ENCODE data around the gene SENP1.
"Not testable (repeated sequence)": the region's sequence is repeated elsewhere in the genome, so short reads cannot be mapped to it uniquely, and the experiment has no call there.

Gene SENP1

GRCh38 chr12:48115957-48116356 lies 10.1 kb upstream of the SENP1 start:
- H3K27me3 ChIP-seq (ENCODE audit: insufficient read depth, low read length, poor library complexity, severe bottlenecking) = peaks cover 6% of the 10 kb centered on the region
- no peak overlapping the region for H3K9ac ChIP-seq (ENCODE audit: low read depth, low read length, poor library complexity, severe bottlenecking)
- H3K4me1 ChIP-seq (ENCODE audit: insufficient read depth, low read length, poor library complexity, severe bottlenecking) = no peaks in the 10 kb centered on the region

DNA sequence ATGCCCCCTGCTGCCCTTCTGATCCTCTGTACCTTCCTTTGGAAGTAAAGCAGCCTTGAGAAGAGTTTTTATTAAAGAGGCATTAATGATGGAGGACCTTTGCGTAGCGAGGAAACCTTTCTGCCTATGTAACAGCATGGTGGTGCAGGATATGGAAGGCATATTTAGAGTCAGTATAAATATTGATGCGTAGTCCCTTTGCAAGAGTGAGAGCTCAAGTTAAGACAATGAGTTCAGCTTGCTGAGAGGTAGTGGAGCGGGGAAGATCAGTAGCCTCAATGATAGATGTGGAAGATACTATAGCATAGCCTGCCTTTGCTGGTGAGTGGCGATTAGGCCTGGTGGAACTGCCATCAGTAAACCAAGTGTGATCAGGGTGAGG lies 5.4 kb upstream of the SENP1 start:
- H3K9ac ChIP-seq (ENCODE audit: low read depth, low read length, poor library complexity, severe bottlenecking); H3K9me3 ChIP-seq (ENCODE audit: insufficient read depth, low read depth, low read length); H2AFZ ChIP-seq (ENCODE audit: low read length); H3K4me1 ChIP-seq (ENCODE audit: insufficient read depth, low read length, poor library complexity, severe bottlenecking); H3K4me2 ChIP-seq (ENCODE audit: low read depth, low read length, poor library complexity, severe bottlenecking); H4K20me1 ChIP-seq (ENCODE audit: insufficient read depth, low read length, poor library complexity, severe bottlenecking); H3K9me2 ChIP-seq (replicated peaks; ENCODE audit: low read depth, low read length); H3F3A ChIP-seq (ENCODE audit: low read depth); H3K27me3 ChIP-seq (ENCODE audit: insufficient read depth, low read length, poor library complexity, severe bottlenecking); H3K4me3 ChIP-seq (ENCODE audit: low read length, poor library complexity, severe bottlenecking); H3K79me2 ChIP-seq (ENCODE audit: insufficient read depth, low read length); H3K36me3 ChIP-seq (ENCODE audit: insufficient read depth, low read length): not testable (repeated sequence)

More at GRCh38 chr12:48115957-48116356, 10.1 kb upstream of the SENP1 start:
- H3K4me3 ChIP-seq (ENCODE audit: low read length, poor library complexity, severe bottlenecking) = no peak overlapping the region
- no peaks in the 10 kb centered on the region for H3K36me3 ChIP-seq (ENCODE audit: insufficient read depth, low read length)
- H3K4me2 ChIP-seq (ENCODE audit: low read depth, low read length, poor library complexity, severe bottlenecking) = no peak overlapping the region
- no peak for TF ChIP-seq EZH2phosphoT487 (IDR thresholded peaks at IDR 0.05; ENCODE audit: borderline replicate concordance)
- TF ChIP-seq, protein P1, sequence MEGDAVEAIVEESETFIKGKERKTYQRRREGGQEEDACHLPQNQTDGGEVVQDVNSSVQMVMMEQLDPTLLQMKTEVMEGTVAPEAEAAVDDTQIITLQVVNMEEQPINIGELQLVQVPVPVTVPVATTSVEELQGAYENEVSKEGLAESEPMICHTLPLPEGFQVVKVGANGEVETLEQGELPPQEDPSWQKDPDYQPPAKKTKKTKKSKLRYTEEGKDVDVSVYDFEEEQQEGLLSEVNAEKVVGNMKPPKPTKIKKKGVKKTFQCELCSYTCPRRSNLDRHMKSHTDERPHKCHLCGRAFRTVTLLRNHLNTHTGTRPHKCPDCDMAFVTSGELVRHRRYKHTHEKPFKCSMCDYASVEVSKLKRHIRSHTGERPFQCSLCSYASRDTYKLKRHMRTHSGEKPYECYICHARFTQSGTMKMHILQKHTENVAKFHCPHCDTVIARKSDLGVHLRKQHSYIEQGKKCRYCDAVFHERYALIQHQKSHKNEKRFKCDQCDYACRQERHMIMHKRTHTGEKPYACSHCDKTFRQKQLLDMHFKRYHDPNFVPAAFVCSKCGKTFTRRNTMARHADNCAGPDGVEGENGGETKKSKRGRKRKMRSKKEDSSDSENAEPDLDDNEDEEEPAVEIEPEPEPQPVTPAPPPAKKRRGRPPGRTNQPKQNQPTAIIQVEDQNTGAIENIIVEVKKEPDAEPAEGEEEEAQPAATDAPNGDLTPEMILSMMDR (conservative IDR thresholded peaks at IDR 0.05; ENCODE audit: low read length) = no peak
- no peaks in the 10 kb centered on the region for H3K9me3 ChIP-seq (ENCODE audit: insufficient read depth, low read depth, low read length)
- H4K20me1 ChIP-seq (ENCODE audit: insufficient read depth, low read length, poor library complexity, severe bottlenecking) = no peaks in the 10 kb centered on the region
- H3K79me2 ChIP-seq (ENCODE audit: insufficient read depth, low read length) = no peaks in the 10 kb centered on the region
- no peaks in the 10 kb centered on the region for H3F3A ChIP-seq (ENCODE audit: low read depth)
- no peak overlapping the region for H2AFZ ChIP-seq (ENCODE audit: low read length)
- H3K9me2 ChIP-seq (replicated peaks; ENCODE audit: low read depth, low read length) = no peaks in the 10 kb centered on the region

DNA sequence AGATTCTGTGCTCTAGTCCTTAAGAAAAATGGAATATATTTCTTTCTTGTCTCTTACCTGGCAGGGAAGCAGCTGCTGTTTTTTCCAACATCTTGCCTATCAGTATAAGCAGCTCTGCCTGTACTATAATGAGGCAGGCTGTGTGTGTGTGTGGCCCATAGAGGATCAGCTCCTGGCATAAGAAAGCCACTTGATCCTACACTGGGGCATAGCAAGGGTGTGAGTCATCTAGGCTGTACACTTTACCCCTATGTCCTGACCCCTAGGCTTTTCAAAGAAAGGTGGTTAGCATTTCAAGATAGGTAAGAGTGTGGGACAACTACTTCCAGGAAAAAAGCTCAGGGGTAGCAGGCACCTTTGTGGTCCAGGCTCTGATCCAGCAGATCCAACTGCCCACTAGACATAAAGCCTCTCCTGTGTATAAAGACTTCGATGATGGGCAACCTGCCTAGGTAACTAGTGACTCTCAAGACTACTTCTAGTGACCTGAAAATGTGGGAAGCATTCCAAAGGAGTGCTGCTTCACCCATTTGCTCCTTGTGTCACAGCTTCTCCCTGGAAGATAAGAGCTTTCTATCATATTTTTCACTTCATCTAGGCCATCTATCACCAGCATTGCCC lies 4.9 kb upstream of the SENP1 start:
- Histone ChIP-seq H3K4me2 (ENCODE audit: low read depth, low read length, poor library complexity, severe bottlenecking) (no peak overlapping the region), H3K9ac (ENCODE audit: low read depth, low read length, poor library complexity, severe bottlenecking) (no peak overlapping the region), H2AFZ (ENCODE audit: low read length) (no peak overlapping the region), H3K27me3 (ENCODE audit: insufficient read depth, low read length, poor library complexity, severe bottlenecking) (no peaks in the 10 kb centered on the region), H3F3A (ENCODE audit: low read depth) (no peaks in the 10 kb centered on the region), H3K4me1 (ENCODE audit: insufficient read depth, low read length, poor library complexity, severe bottlenecking) (peaks cover 8% of the 10 kb centered on the region), H3K4me3 (ENCODE audit: low read length, poor library complexity, severe bottlenecking) (no peak overlapping the region), H3K79me2 (ENCODE audit: insufficient read depth, low read length) (peaks cover 4% of the 10 kb centered on the region), H3K36me3 (ENCODE audit: insufficient read depth, low read length) (no peaks in the 10 kb centered on the region), H3K9me3 (ENCODE audit: insufficient read depth, low read depth, low read length) (no peaks in the 10 kb centered on the region), H4K20me1 (ENCODE audit: insufficient read depth, low read length, poor library complexity, severe bottlenecking) (no peaks in the 10 kb centered on the region), H3K9me2 (replicated peaks; ENCODE audit: low read depth, low read length) (no peaks in the 10 kb centered on the region)
- TF ChIP-seq, protein P1 (conservative IDR thresholded peaks at IDR 0.05; ENCODE audit: low read length) = no peak
- TF ChIP-seq EZH2phosphoT487 (IDR thresholded peaks at IDR 0.05; ENCODE audit: borderline replicate concordance) = no peak

DNA sequence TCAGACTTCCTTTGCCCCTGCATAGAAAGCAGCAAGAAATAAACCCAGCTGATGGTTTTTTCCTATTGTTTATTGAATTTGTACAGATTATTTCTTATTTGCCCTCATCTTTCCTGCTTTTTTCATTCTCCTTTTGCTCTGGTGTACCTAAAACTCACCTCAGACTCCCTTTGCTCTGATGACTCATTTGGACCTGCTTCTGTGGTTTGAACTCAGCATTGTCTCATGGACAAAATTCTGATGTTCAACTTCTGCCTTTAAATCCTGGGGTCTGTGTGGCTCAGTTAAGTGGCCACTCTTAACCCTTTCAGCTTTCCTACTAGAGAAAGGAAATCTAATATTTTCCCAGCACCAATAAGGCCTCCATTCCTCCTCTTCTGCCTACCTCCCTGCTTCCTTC lies 3.5 kb upstream of the SENP1 start:
- no peaks in the 10 kb centered on the region for H3F3A ChIP-seq (ENCODE audit: low read depth)
- no peak overlapping the region for H3K9ac ChIP-seq (ENCODE audit: low read depth, low read length, poor library complexity, severe bottlenecking)
- peaks cover 16% of the 10 kb centered on the region for H3K4me1 ChIP-seq (ENCODE audit: insufficient read depth, low read length, poor library complexity, severe bottlenecking)
- H4K20me1 ChIP-seq (ENCODE audit: insufficient read depth, low read length, poor library complexity, severe bottlenecking) = peaks cover 6% of the 10 kb centered on the region
- no peaks in the 10 kb centered on the region for H3K9me2 ChIP-seq (replicated peaks; ENCODE audit: low read depth, low read length)
- peaks cover 18% of the 10 kb centered on the region for H3K79me2 ChIP-seq (ENCODE audit: insufficient read depth, low read length)
- H3K27me3 ChIP-seq (ENCODE audit: insufficient read depth, low read length, poor library complexity, severe bottlenecking) = no peaks in the 10 kb centered on the region
- H3K9me3 ChIP-seq (ENCODE audit: insufficient read depth, low read depth, low read length) = no peaks in the 10 kb centered on the region
- no peak overlapping the region for H2AFZ ChIP-seq (ENCODE audit: low read length)
- H3K4me2 ChIP-seq (ENCODE audit: low read depth, low read length, poor library complexity, severe bottlenecking) = no peak overlapping the region
- TF ChIP-seq, protein P1 (conservative IDR thresholded peaks at IDR 0.05; ENCODE audit: low read length) = no peak
- no peak for TF ChIP-seq EZH2phosphoT487 (IDR thresholded peaks at IDR 0.05; ENCODE audit: borderline replicate concordance)
- H3K4me3 ChIP-seq (ENCODE audit: low read length, poor library complexity, severe bottlenecking) = no peak overlapping the region
- H3K36me3 ChIP-seq (ENCODE audit: insufficient read depth, low read length) = no peaks in the 10 kb centered on the region

Data from Loucy (cell line).